Brain microvascular endothelial cell (primary cell): ENCODE data around the gene SLC38A10.

Source experiments
- DNase-seq: peaks from one replicate; pipeline ENCODE4 v3.0.0-alpha.2; 2020
- H3K27ac ChIP-seq: fragments of 250-450 bp; sonication (Bioruptor Pico); 2 replicates; pipeline ENCODE4 v1.5.1; 2020; ENCODE audit warnings: mild to moderate bottlenecking, moderate library complexity
- H3K27me3 ChIP-seq: fragments of 250-450 bp; sonication (Bioruptor Pico); replicated peaks from 2 replicates; pipeline ENCODE4 v1.5.1; 2020; ENCODE audit warnings: mild to moderate bottlenecking
- H3K36me3 ChIP-seq: fragments of 250-450 bp; sonication (Bioruptor Pico); replicated peaks from 2 replicates; pipeline ENCODE4 v1.5.1; 2020; ENCODE audit warnings: mild to moderate bottlenecking
- H3K4me3 ChIP-seq: 2 replicates; pipeline ENCODE4 v1.5.1; 2011; ENCODE audit warnings: low read depth, mild to moderate bottlenecking, control low read depth, low read length, moderate library complexity
- in situ Hi-C: cut with HindIII; loops from 2 replicates; pipeline ENCODE4 v1.10.0; 2017; ENCODE audit warnings: low sequenced_read_pairs, low pct_ligation_motif_present
- TF ChIP-seq, protein P1 (sequence below): IDR thresholded peaks from 2 replicates; pipeline ENCODE4 v1.5.1; 2011; ENCODE audit warnings: low read depth, mild to moderate bottlenecking, moderate library complexity, low read length, control low read depth, inconsistent platforms; ENCODE audit errors: missing control alignments

The SLC38A10 gene

DNA sequence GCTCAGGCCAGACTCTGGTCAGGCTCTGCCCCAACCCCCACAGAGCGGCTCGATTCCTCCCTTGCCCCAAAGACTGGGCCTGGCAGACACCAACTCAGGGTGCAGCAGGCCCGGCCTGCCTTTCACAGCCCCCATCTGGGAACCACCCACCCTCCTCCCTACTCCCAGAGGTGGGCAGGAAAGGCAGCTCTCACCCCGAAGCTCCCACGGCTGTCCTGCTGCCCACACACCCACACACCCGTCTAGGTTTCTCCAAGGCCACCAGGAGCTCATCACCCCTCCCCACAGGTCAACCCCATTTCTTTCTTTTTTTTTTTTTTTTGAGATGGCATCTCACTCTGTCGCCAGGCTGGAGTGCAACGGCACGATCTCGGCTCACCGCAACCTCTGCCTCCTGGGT lies 76.1 kb downstream of the SLC38A10 start:
- H3K36me3 ChIP-seq: no peaks in the 10 kb centered on the region
- H3K4me3 ChIP-seq: no peak overlapping the region
- TF ChIP-seq, protein P1, sequence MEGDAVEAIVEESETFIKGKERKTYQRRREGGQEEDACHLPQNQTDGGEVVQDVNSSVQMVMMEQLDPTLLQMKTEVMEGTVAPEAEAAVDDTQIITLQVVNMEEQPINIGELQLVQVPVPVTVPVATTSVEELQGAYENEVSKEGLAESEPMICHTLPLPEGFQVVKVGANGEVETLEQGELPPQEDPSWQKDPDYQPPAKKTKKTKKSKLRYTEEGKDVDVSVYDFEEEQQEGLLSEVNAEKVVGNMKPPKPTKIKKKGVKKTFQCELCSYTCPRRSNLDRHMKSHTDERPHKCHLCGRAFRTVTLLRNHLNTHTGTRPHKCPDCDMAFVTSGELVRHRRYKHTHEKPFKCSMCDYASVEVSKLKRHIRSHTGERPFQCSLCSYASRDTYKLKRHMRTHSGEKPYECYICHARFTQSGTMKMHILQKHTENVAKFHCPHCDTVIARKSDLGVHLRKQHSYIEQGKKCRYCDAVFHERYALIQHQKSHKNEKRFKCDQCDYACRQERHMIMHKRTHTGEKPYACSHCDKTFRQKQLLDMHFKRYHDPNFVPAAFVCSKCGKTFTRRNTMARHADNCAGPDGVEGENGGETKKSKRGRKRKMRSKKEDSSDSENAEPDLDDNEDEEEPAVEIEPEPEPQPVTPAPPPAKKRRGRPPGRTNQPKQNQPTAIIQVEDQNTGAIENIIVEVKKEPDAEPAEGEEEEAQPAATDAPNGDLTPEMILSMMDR: no peak
- in situ Hi-C loops: no loop called here
- H3K27me3 ChIP-seq: no peaks in the 10 kb centered on the region
- H3K27ac ChIP-seq: no peak overlapping the region
- no peak for DNase-seq

DNA sequence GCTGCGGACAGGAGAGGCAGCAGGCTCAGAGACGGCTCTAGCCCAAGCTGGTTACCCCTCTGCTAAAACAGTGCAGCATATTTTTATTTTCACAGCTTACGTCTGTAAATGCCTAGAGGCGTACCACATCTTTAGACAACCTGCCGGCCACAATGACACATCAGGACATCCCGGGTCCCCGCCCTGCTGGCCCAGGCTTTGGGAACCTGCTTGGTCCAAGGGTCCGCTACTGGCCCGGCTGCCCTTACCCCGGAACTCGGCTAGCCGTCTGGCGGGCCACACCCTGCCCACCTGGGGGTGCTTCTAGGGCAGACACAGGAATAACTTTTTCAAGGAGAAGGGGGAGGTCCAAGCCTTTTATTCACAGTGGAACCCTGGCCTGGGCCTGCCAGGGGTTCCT lies 76.6 kb downstream of the SLC38A10 start:
- H3K36me3 ChIP-seq: no peaks in the 10 kb centered on the region
- in situ Hi-C loops: no loop called here
- TF ChIP-seq, protein P1: no peak
- H3K27me3 ChIP-seq: no peaks in the 10 kb centered on the region
- no peak overlapping the region for H3K4me3 ChIP-seq
- H3K27ac ChIP-seq: no peak overlapping the region
- no peak for DNase-seq

DNA sequence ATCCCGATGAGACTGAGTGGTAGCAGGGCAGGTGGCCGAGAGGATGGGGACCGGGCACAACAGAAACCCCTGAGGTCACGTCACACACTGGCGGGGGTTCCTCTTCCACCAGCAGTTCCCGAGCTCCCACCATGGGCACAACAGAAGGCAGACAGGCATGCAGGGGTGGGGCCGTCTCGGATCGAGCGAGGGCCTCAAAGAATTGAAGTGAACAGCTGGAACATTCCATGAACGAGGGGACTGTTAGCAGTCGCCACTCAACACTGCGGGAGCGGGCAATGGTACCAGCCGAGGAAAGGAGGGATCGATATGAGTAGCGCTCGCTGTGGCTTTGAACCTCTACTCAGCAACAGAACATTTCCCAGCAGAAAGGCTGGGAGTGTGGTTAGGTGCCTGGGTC lies 77.6 kb downstream of the SLC38A10 start:
- no peak overlapping the region for H3K27ac ChIP-seq
- no peak for DNase-seq
- in situ Hi-C loops: no loop called here
- no peaks in the 10 kb centered on the region for H3K27me3 ChIP-seq
- no peak overlapping the region for H3K4me3 ChIP-seq
- H3K36me3 ChIP-seq: no peaks in the 10 kb centered on the region
- TF ChIP-seq, protein P1: no peak

DNA sequence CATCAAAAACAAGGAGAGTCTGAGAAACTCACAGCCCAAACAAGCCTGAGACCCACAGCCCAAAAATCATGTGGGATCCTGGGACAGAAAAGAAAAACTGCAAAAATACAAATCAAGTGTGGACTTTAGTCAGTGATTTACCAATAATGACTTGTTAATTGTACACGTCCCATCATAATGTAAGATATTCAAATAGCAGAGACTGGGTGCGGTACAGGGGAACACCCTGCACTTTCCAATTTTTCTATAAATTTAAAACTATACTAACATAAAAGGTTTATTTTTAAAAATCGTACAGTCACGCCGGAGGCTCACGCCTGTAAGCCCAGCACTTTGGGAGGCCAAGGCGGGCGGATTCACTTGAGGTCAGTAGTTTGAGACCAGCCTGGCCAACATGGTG lies 81.1 kb downstream of the SLC38A10 start:
- Histone ChIP-seq H3K27ac (no peak overlapping the region), H3K36me3 (no peaks in the 10 kb centered on the region), H3K4me3 (no peak overlapping the region), H3K27me3 (no peaks in the 10 kb centered on the region)
- DNase-seq: no peak
- TF ChIP-seq, protein P1: no peak
- in situ Hi-C loops: no loop called here

DNA sequence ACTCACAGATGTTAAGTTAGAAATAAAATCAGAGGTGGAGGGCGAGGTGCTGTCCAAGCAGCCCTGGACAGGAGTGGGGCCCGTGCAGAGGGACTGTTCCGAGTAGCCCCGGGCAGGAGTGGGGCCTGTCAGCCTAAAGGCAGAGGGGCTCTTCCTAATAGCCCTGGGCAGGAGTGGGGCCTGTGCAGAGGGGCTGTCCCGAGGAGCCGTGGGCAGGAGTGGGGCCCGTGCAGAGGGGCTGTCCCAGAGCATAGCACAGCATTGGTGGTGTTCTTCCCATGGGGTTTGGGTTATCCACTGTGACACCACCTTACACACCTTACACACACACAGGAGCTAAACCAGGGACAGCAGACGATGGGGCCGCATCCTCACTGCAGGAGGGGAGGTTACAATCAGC lies 82.7 kb downstream of the SLC38A10 start:
- DNase-seq: no peak
- in situ Hi-C loops: no loop called here
- TF ChIP-seq, protein P1: no peak

DNA sequence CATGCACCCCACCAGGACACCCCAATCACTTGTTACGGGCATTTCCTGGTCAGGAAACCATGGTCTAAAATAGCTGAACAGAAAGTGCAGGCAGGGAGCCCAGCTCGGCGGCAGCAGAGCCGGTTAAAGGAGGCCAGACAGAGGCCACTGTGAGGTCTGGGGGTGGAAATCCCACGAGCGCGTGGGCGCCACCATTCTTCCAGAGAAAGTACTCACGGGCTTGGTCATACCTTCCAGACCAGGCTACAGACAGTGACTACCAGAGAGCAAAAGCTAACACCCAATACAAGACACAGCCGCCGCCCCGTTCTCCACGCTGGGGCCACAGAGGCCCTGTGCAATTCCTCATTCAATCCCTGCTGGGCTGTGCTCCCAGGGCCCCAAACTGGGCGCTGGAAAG lies 84.2 kb downstream of the SLC38A10 start:
- TF ChIP-seq, protein P1: no peak
- Histone ChIP-seq H3K4me3 (no peak overlapping the region), H3K27me3 (no peaks in the 10 kb centered on the region), H3K36me3 (no peaks in the 10 kb centered on the region), H3K27ac (no peak overlapping the region)
- peak; percentile 40 for DNase-seq
- in situ Hi-C loops: no loop called here

More for the DNA sequence above, 82.7 kb downstream of the SLC38A10 start:
- Histone ChIP-seq H3K27me3 (no peaks in the 10 kb centered on the region), H3K27ac (no peak overlapping the region), H3K36me3 (no peaks in the 10 kb centered on the region), H3K4me3 (no peak overlapping the region)
